H9 (cell line): ENCODE data around the gene TK1. TPM values are rescaled to one million over a fixed set of nuclear protein-coding genes. Genes with fewer than 3 reads are reported as not detected.

Experiments used
- DNase-seq: peaks from one replicate; pipeline ENCODE4 v3.0.0-alpha.2; 2017
- H2AFZ ChIP-seq: one replicate; pipeline ENCODE4 v1.6.1; 2013; ENCODE audit warnings: mild to moderate bottlenecking, low read length, control low read depth, moderate library complexity
- H2AK5ac ChIP-seq: 2 replicates; pipeline ENCODE4 v1.6.1; 2013; ENCODE audit warnings: low read length, control low read depth, mixed read lengths; ENCODE audit not compliant: insufficient read length
- H2BK120ac ChIP-seq: one replicate; pipeline ENCODE4 v1.6.1; 2013; ENCODE audit warnings: low read depth, mild to moderate bottlenecking, low read length, control low read depth, inconsistent platforms; ENCODE audit not compliant: poor library complexity, severe bottlenecking
- H2BK12ac ChIP-seq: 2 replicates; pipeline ENCODE4 v1.6.1; 2013; ENCODE audit warnings: low read length, control low read depth, mixed read lengths, low read depth; ENCODE audit not compliant: insufficient read length
- H2BK15ac ChIP-seq: 2 replicates; pipeline ENCODE4 v1.6.1; 2013; ENCODE audit warnings: low read depth, low read length, control low read depth
- H2BK20ac ChIP-seq: one replicate; pipeline ENCODE4 v1.6.1; 2013; ENCODE audit warnings: low read depth, mild to moderate bottlenecking, low read length, control low read depth, inconsistent platforms; ENCODE audit not compliant: poor library complexity, severe bottlenecking
- H2BK5ac ChIP-seq: 2 replicates; pipeline ENCODE4 v1.6.1; 2013; ENCODE audit warnings: low read length, control low read depth, mixed read lengths; ENCODE audit not compliant: insufficient read length
- H3K14ac ChIP-seq: 2 replicates; pipeline ENCODE4 v1.6.1; 2013; ENCODE audit warnings: low read length, control low read depth; ENCODE audit not compliant: insufficient read depth
- H3K18ac ChIP-seq: 2 replicates; pipeline ENCODE4 v1.6.1; 2013; ENCODE audit warnings: low read depth, mild to moderate bottlenecking, mixed read lengths, low read length, control low read depth; ENCODE audit not compliant: insufficient read length
- H3K23ac ChIP-seq: 2 replicates; pipeline ENCODE4 v1.6.1; 2013; ENCODE audit warnings: low read length, control low read depth, mixed read lengths, low read depth; ENCODE audit not compliant: insufficient read length
- H3K23me2 ChIP-seq: 2 replicates; pipeline ENCODE4 v1.6.1; 2013; ENCODE audit warnings: low read depth, mild to moderate bottlenecking, mixed read lengths, low read length, control low read depth; ENCODE audit not compliant: insufficient read length, poor library complexity, severe bottlenecking
- H3K27ac ChIP-seq: 2 replicates; pipeline ENCODE4 v1.5.1; 2013; ENCODE audit warnings: low read length, control low read depth, mixed read lengths, low read depth; ENCODE audit not compliant: insufficient read length
- H3K27me3 ChIP-seq: 2 replicates; pipeline ENCODE4 v1.6.1; 2013; ENCODE audit warnings: low read length, control low read depth, inconsistent platforms; ENCODE audit not compliant: insufficient read depth
- H3K4ac ChIP-seq: 2 replicates; pipeline ENCODE4 v1.6.1; 2013; ENCODE audit warnings: low read depth, mild to moderate bottlenecking, control low read depth, inconsistent platforms, low read length, moderate library complexity
- H3K4me1 ChIP-seq: 2 replicates; pipeline ENCODE4 v1.6.1; 2013; ENCODE audit warnings: low read length, control low read depth, inconsistent platforms; ENCODE audit not compliant: insufficient read depth
- H3K4me2 ChIP-seq: 2 replicates; pipeline ENCODE4 v1.6.1; 2013; ENCODE audit warnings: low read length, control low read depth, mixed read lengths; ENCODE audit not compliant: insufficient read length, insufficient read depth
- H3K56ac ChIP-seq: 2 replicates; pipeline ENCODE4 v1.6.1; 2013; ENCODE audit warnings: low read depth, mild to moderate bottlenecking, mixed read lengths, low read length, control low read depth; ENCODE audit not compliant: insufficient read length
- H3K79me1 ChIP-seq: 2 replicates; pipeline ENCODE4 v1.6.1; 2013; ENCODE audit warnings: low read depth, mild to moderate bottlenecking, moderate library complexity, low read length, control low read depth, inconsistent platforms; ENCODE audit not compliant: insufficient read depth, poor library complexity, severe bottlenecking
- H3K79me2 ChIP-seq: 2 replicates; pipeline ENCODE4 v1.6.1; 2013; ENCODE audit warnings: low read length, control low read depth, inconsistent platforms; ENCODE audit not compliant: insufficient read depth
- H3K9ac ChIP-seq: 2 replicates; pipeline ENCODE4 v1.6.1; 2013; ENCODE audit warnings: low read length, control low read depth, mixed read lengths; ENCODE audit not compliant: insufficient read length; ENCODE audit errors: extremely low read depth
- H3K9me3 ChIP-seq: one replicate; pipeline ENCODE4 v1.6.1; 2013; ENCODE audit warnings: low read depth, low read length, inconsistent platforms; ENCODE audit not compliant: control insufficient read depth
- H3T11ph ChIP-seq: one replicate; pipeline ENCODE4 v1.6.1; 2013; ENCODE audit warnings: mild to moderate bottlenecking, low read length, control low read depth, inconsistent platforms
- H4K20me1 ChIP-seq: one replicate; pipeline ENCODE4 v1.6.1; 2013; ENCODE audit not compliant: control insufficient read depth, insufficient read length, insufficient read depth
- H4K5ac ChIP-seq: 2 replicates; pipeline ENCODE4 v1.6.1; 2013; ENCODE audit warnings: low read depth, mild to moderate bottlenecking, mixed read lengths, low read length, control low read depth; ENCODE audit not compliant: insufficient read length
- H4K8ac ChIP-seq: replicated peaks from 2 replicates; pipeline ENCODE4 v1.6.1; 2013; ENCODE audit warnings: low read length, control low read depth, mixed read lengths, low read depth; ENCODE audit not compliant: insufficient read length
- H4K91ac ChIP-seq: 2 replicates; pipeline ENCODE4 v1.6.1; 2013; ENCODE audit warnings: low read depth, mild to moderate bottlenecking, moderate library complexity, mixed read lengths, low read length, control low read depth; ENCODE audit not compliant: insufficient read length
- H3K27ac Mint-ChIP-seq, 3 experiments: 2 replicates in 2 of 3; 3 replicates in 1 of 3; pipeline ENCODE4 v1.8.0; 2020 to 2021; ENCODE audit warnings: mixed read lengths in 3 of 3, mild to moderate bottlenecking in 1 of 3, moderate library complexity in 1 of 3
- H3K27me3 Mint-ChIP-seq: 2 replicates; pipeline ENCODE4 v1.8.0; 2021; ENCODE audit warnings: low read depth, mild to moderate bottlenecking, moderate library complexity, mixed read lengths
- H3K36me3 Mint-ChIP-seq, 3 experiments: 2 replicates in 2 of 3; 3 replicates in 1 of 3; pipeline ENCODE4 v1.8.0; 2020 to 2021; ENCODE audit warnings: low read depth in 3 of 3, mixed read lengths in 3 of 3; ENCODE audit not compliant: insufficient read depth in 1 of 3
- H3K4me1 Mint-ChIP-seq, 2 experiments: 2 replicates each; pipeline ENCODE4 v1.8.0; 2020; ENCODE audit warnings: mixed read lengths in 2 of 2
- H3K4me3 Mint-ChIP-seq, 2 experiments: 2 replicates in 1 of 2; 3 replicates in 1 of 2; pipeline ENCODE4 v1.8.0; 2020 to 2021; ENCODE audit warnings: mild to moderate bottlenecking in 2 of 2, mixed read lengths in 2 of 2, moderate library complexity in 1 of 2
- H3K9me3 Mint-ChIP-seq, 2 experiments: 2 replicates in 1 of 2; 3 replicates in 1 of 2; pipeline ENCODE4 v1.8.0; 2020; ENCODE audit warnings: mild to moderate bottlenecking in 2 of 2, mixed read lengths in 2 of 2, moderate library complexity in 1 of 2
- WGBS: extraction: QIAGEN DNeasy Blood & Tissue Kit; methylation state at CpG from one replicate; pipeline ENCODE4 v1.1.7; 2013; ENCODE audit warnings: missing lambda C conversion rate, low lambda C conversion rate, mixed read lengths; ENCODE audit not compliant: insufficient read length; ENCODE audit errors: extremely low coverage; 5-methylcytosine and 5-hydroxymethylcytosine counted together
- total RNA-seq: library from RNA; stranded (reverse); gene quantifications from 2 replicates; pipeline ENCODE4 v1.2.1, GENCODE V29; 2021
- TF ChIP-seq, protein P1 (sequence below): fragments of 200-600 bp; sonication (generic); conservative IDR thresholded peaks from 3 replicates; pipeline ENCODE4 v1.8.0; 2021; ENCODE audit warnings: antibody characterized with exemption, mild to moderate bottlenecking

Gene TK1
- total RNA-seq, 1 experiment from 2014 or later, result 95.8 TPM

DNA sequence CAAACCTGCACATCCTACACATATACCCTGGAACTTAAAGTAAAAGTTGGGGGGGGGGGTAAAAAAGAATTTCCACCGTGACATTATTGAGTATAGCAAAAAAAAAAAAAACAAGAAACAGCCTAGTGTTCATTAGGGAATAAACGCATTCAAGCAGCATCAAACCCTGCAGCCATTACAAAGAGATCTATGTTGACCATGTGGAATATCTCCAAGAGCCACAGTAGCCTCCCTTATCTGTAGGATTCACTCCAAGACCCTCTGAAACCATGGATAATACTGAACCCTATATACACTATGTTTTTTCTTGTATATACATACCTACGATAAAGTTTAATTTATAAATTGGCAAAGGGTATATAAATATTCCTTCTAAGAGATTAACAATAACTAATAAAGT is 21.6 kb upstream of the TK1 start:
- no peak overlapping the region for H3K14ac ChIP-seq
- no peak overlapping the region for H4K91ac ChIP-seq
- no peaks in the 10 kb centered on the region for H3K9me3 ChIP-seq
- no peak overlapping the region for H2BK120ac ChIP-seq
- no peaks in the 10 kb centered on the region for H3K79me2 ChIP-seq
- TF ChIP-seq, protein P1, sequence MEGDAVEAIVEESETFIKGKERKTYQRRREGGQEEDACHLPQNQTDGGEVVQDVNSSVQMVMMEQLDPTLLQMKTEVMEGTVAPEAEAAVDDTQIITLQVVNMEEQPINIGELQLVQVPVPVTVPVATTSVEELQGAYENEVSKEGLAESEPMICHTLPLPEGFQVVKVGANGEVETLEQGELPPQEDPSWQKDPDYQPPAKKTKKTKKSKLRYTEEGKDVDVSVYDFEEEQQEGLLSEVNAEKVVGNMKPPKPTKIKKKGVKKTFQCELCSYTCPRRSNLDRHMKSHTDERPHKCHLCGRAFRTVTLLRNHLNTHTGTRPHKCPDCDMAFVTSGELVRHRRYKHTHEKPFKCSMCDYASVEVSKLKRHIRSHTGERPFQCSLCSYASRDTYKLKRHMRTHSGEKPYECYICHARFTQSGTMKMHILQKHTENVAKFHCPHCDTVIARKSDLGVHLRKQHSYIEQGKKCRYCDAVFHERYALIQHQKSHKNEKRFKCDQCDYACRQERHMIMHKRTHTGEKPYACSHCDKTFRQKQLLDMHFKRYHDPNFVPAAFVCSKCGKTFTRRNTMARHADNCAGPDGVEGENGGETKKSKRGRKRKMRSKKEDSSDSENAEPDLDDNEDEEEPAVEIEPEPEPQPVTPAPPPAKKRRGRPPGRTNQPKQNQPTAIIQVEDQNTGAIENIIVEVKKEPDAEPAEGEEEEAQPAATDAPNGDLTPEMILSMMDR, result no peak
- no peak overlapping the region for H3K4ac ChIP-seq
- H3K23ac ChIP-seq, result no peak overlapping the region
- H3K9ac ChIP-seq, result no peak overlapping the region
- H3K27ac ChIP-seq, result no peak overlapping the region
- Mint-ChIP-seq H3K27me3 (peaks cover 8% of the 10 kb centered on the region), H3K4me3 (no peak overlapping the region), H3K4me1 (no peaks in the 10 kb centered on the region), H3K36me3 (peaks cover 5 to 31% (median 18%) of the 10 kb centered on the region in 3 experiments; a peak in 6 of 7 replicates), H3K9me3 (peaks cover 0 to 2% of the 10 kb centered on the region in 2 experiments; a peak in 1 of 5 replicates), H3K27ac (no peak overlapping the region)
- H3T11ph ChIP-seq, result no peak overlapping the region
- no peak overlapping the region for H2AFZ ChIP-seq
- H3K27me3 ChIP-seq, result no peaks in the 10 kb centered on the region
- H2BK20ac ChIP-seq, result no peak overlapping the region
- H2BK5ac ChIP-seq, result no peak overlapping the region
- no peak overlapping the region for H3K56ac ChIP-seq
- H2BK12ac ChIP-seq, result no peak overlapping the region
- H4K20me1 ChIP-seq, result no peaks in the 10 kb centered on the region
- no peak overlapping the region for H2AK5ac ChIP-seq
- H4K5ac ChIP-seq, result no peak overlapping the region
- H3K23me2 ChIP-seq, result no peaks in the 10 kb centered on the region
- no peak for DNase-seq
- H3K18ac ChIP-seq, result no peak overlapping the region
- no peaks in the 10 kb centered on the region for H3K79me1 ChIP-seq
- H2BK15ac ChIP-seq, result no peak overlapping the region
- no peak overlapping the region for H4K8ac ChIP-seq
- H3K4me1 ChIP-seq, result no peaks in the 10 kb centered on the region
- WGBS, result no CpG with 5 or more reads among the region's 3 CpGs
- no peak overlapping the region for H3K4me2 ChIP-seq
